HFFc6 (cell line): ENCODE measurements around the gene MT1M. TPM values are rescaled to one million over a fixed set of nuclear protein-coding genes. Genes with fewer than 3 reads are reported as not detected.
"Not testable (repeated sequence)": the region's sequence is repeated elsewhere in the genome, so short reads cannot be mapped to it uniquely, and the experiment has no call there.

ENCODE experiments used
- DNase-seq: peaks from one replicate; pipeline ENCODE4 v3.0.0-alpha.2; 2018
- H3K27ac Mint-ChIP-seq: 2 replicates; pipeline ENCODE4 v1.8.0; 2020; ENCODE audit warnings: mild to moderate bottlenecking, mixed read lengths
- H3K27me3 Mint-ChIP-seq: 2 replicates; pipeline ENCODE4 v1.8.0; 2021; ENCODE audit warnings: mild to moderate bottlenecking, moderate library complexity, mixed read lengths; ENCODE audit not compliant: insufficient read depth
- H3K36me3 Mint-ChIP-seq: 2 replicates; pipeline ENCODE4 v1.8.0; 2021; ENCODE audit warnings: low read depth, mixed read lengths
- H3K4me1 Mint-ChIP-seq: 2 replicates; pipeline ENCODE4 v1.8.0; 2020; ENCODE audit warnings: low read depth, mixed read lengths
- H3K4me3 Mint-ChIP-seq: 2 replicates; pipeline ENCODE4 v1.8.0; 2020; ENCODE audit warnings: mild to moderate bottlenecking, moderate library complexity, mixed read lengths
- H3K9me3 Mint-ChIP-seq: 2 replicates; pipeline ENCODE4 v1.8.0; 2020; ENCODE audit warnings: mild to moderate bottlenecking, mixed read lengths
- total RNA-seq, 6 experiments: library from RNA; stranded (reverse); fragmentation: NEBNext Ultra II Directional; extraction: Animal tissue kit (Norgen Biotek cat#: 25700); gene quantifications; 2 replicates in 1 of 6; 3 replicates in 5 of 6; pipeline ENCODE4 v1.2.3, GENCODE V29; 2021
- TF ChIP-seq, protein P1 (sequence below): fragments of 200-600 bp; sonication (generic); IDR thresholded peaks from 2 replicates; pipeline ENCODE4 v1.5.0; 2021; ENCODE audit warnings: antibody characterized with exemption, mild to moderate bottlenecking

The MT1M gene
- total RNA-seq, 6 experiments from 2014 or later: 0.21 to 0.41 (median 0.28) TPM; not detected in 1

- Mint-ChIP-seq H3K27ac (no peak within 1 kb of the TSS), H3K4me1 (peaks cover 14% of the 10 kb centered on the region), H3K9me3 (no peaks in the 10 kb centered on the region), H3K27me3 (peaks cover 68% of the 10 kb centered on the region), H3K4me3 (peak within 1 kb of the TSS; percentile 81), H3K36me3 (0 out of 2 replicates have a peak, but pooled peaks cover 3% of the 10 kb centered on the region)
- TF ChIP-seq, protein P1, sequence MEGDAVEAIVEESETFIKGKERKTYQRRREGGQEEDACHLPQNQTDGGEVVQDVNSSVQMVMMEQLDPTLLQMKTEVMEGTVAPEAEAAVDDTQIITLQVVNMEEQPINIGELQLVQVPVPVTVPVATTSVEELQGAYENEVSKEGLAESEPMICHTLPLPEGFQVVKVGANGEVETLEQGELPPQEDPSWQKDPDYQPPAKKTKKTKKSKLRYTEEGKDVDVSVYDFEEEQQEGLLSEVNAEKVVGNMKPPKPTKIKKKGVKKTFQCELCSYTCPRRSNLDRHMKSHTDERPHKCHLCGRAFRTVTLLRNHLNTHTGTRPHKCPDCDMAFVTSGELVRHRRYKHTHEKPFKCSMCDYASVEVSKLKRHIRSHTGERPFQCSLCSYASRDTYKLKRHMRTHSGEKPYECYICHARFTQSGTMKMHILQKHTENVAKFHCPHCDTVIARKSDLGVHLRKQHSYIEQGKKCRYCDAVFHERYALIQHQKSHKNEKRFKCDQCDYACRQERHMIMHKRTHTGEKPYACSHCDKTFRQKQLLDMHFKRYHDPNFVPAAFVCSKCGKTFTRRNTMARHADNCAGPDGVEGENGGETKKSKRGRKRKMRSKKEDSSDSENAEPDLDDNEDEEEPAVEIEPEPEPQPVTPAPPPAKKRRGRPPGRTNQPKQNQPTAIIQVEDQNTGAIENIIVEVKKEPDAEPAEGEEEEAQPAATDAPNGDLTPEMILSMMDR: no peak
- DNase-seq: no peak
These were observed 25.3 kb downstream of the MT1M start, which contains the start of gene MT1F for GRCh38 chr16:56657555-56658326. Gene MT1F, plus strand, starts transcription at chr16:56657959. Its CDS starts 100 bp downstream, at chr16:56658059.

- TF ChIP-seq, protein P1: no peak
- Mint-ChIP-seq H3K36me3 (0 out of 2 replicates have a peak, but pooled peaks cover 3% of the 10 kb centered on the region), H3K4me1 (peaks cover 15% of the 10 kb centered on the region), H3K27ac (no peak overlapping the region), H3K9me3 (no peaks in the 10 kb centered on the region), H3K27me3 (peaks cover 64% of the 10 kb centered on the region), H3K4me3 (peak overlapping the region; percentile 81; the same call in 1 of the 2 replicates)
- no peak for DNase-seq
These were observed 25.9 kb downstream of the MT1M start for GRCh38 chr16:56658327-56658875.

DNA sequence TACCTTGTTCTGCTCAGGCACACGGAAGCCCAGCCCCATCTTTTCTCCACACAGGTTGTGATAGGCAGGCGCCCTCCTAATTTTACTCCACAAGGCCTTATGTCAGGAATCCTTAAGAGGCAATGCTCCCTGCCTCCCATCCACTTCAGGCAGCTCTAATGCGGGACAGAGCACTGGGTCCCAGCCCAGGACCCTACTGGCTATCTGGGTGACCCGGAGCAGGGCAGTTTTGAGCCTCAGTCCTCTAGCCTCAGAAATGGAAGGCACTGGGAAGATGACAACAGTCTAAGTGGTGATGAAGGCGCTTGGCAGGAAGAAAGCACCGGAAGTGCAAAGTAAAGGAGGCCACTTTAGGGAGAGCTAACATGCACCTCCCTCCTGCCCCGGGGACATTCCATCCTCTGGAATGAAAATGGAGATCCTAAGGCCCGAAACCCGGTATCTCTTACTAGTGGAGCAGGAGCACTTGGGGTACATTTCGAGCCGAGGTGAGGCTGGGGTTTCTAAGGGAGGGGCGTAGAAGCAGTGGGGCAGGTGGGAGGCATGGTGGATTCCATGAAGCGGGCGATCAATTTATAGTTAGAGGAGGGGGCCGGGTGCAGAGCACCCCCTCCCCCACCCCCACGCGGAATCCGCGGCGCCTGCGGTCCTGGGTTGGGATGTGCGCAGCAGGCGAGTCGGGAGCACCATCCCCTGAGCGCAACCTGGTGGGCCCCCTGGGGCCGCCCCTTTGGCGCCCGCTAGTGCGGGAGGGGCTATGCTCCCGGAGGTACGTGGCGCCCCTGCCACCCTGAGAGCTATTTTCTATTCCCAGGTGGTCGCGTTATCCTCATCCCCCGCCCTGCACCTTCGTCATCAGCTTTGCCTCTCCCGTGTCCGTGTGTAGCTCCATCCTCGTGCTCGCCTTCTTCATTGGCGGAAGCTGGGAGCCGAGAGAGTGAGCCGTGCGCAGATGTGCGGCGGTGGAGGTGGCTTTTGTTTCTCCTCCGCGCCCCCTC, 30.2 kb downstream of the MT1M start:
- peak overlapping the region; percentile 42 for H3K4me3 Mint-ChIP-seq

DNA sequence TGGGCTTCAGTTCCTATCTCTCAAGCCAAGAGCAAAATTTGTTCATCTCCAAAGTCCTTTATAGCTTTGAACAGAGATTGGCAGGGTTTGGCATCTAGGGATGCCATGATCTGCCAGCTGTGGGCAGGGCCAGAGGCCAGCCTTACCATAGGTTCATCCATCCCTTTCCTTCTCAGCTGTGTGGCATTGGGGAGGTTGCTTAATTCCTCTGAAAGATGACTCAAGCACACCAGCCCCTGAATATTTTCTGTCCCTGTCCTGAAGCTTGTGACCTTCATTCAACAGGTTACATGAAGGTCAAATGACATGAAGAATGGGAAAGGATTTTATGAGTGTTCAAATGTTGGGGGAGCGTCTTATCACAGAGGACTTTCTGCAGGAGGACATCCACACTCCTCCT, 32.0 kb downstream of the MT1M start:
- H3K27me3 Mint-ChIP-seq: peaks cover 71% of the 10 kb centered on the region
- H3K4me1 Mint-ChIP-seq: peaks cover 7% of the 10 kb centered on the region
- no peak overlapping the region for H3K4me3 Mint-ChIP-seq
- no peaks in the 10 kb centered on the region; the same call in 1 of the 2 replicates for H3K36me3 Mint-ChIP-seq
- no peaks in the 10 kb centered on the region for H3K9me3 Mint-ChIP-seq
- no peak overlapping the region for H3K27ac Mint-ChIP-seq
- TF ChIP-seq, protein P1: no peak
- DNase-seq: no peak

More for the DNA sequence above, 30.2 kb downstream of the MT1M start:
- DNase-seq: no peak
- H3K4me1 Mint-ChIP-seq: peaks cover 15% of the 10 kb centered on the region
- H3K27ac Mint-ChIP-seq: no peak overlapping the region
- no peaks in the 10 kb centered on the region for H3K9me3 Mint-ChIP-seq
- 0 out of 2 replicates have a peak, but pooled peaks cover 3% of the 10 kb centered on the region for H3K36me3 Mint-ChIP-seq
- TF ChIP-seq, protein P1: no peak
- H3K27me3 Mint-ChIP-seq: peaks cover 69% of the 10 kb centered on the region

DNA sequence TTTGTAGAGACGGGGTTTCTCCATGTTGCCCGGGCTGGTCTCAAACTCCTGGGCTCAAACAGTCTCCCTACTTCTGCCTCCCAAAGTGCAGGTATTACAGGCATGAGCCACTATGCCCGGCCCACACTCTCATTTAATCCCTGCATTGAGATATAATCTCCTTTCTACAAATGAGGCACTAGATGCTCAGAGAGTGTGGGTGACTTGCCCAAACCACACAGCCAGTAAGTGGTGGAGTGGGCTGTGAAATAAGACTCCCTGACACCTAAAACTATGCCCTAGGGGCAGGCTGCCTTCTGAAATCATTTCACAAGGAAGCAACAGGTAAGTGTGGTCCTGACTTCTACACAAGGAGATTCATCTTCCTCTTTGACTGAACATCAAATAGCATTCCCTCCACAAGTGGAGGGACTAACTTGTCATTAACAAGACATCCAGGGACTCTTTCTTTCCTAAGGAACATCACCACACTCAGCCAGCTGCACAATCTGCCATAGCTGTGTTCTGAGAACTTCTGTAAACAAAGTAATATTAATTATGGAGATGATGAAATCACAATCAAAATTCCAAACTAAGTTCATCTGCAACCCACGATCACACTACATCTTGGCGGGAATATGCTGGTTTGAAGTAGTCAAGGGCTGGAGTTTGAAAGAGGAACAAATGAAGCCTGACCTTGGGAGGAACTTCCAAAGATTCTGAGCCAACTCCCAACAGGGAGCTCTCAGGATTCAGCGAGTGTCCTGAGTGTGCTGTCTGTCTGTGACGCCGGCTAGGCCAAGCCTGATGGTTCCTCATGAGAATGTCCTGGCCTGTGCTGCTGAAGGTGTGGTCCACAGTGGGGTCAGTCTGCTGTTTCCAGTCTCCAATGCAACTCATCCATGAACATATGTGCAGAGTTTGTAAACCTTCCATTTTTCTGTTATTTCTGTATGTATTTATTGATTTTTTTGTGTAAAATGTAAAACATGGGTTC, 33.1 kb downstream of the MT1M start:
- H3K4me1 Mint-ChIP-seq: peaks cover 11% of the 10 kb centered on the region
- H3K36me3 Mint-ChIP-seq: not testable (repeated sequence)
- peaks cover 78% of the 10 kb centered on the region for H3K27me3 Mint-ChIP-seq

More for the DNA sequence above, 33.1 kb downstream of the MT1M start:
- not testable (repeated sequence) for DNase-seq, H3K4me3 Mint-ChIP-seq, H3K27ac Mint-ChIP-seq, H3K9me3 Mint-ChIP-seq
